A549 (cell line): ENCODE results near the gene LASP1.

ENCODE experiments used
- CHD2 ChIP-seq: fragments of 150-350 bp; IDR thresholded peaks from 2 replicates; pipeline ENCODE4 v1.6.1; 2014; ENCODE audit warnings: low read length; ENCODE audit not compliant: partially characterized antibody
- CHD4 ChIP-seq: fragments of 200-600 bp; sonication (generic); IDR thresholded peaks from 2 replicates; pipeline ENCODE4 v1.6.1; 2016; ENCODE audit warnings: antibody characterized with exemption, mild to moderate bottlenecking, borderline replicate concordance
- CTCF ChIP-seq: fragments of >200 bp; sonication (Bioruptor Twin); formaldehyde crosslinking; IDR thresholded peaks from 3 replicates; pipeline ENCODE4 v1.5.1; 2016
- ESRRA ChIP-seq: fragments of 150-350 bp; IDR thresholded peaks from 2 replicates; pipeline ENCODE4 v1.6.1; 2014; ENCODE audit warnings: mild to moderate bottlenecking, low read length, borderline replicate concordance
- HMGXB4 ChIP-seq: fragments of 250-450 bp; sonication (Bioruptor Pico); IDR thresholded peaks from 2 replicates; pipeline ENCODE4 v1.5.0; 2021; ENCODE audit warnings: mild to moderate bottlenecking, moderate library complexity, borderline replicate concordance
- MAX ChIP-seq: IDR thresholded peaks from 2 replicates; pipeline ENCODE4 v1.6.1; 2012
- NPAS2 ChIP-seq: fragments of 250-450 bp; sonication (Bioruptor Pico); IDR thresholded peaks from 2 replicates; pipeline ENCODE4 v1.8.0; 2022; ENCODE audit warnings: mild to moderate bottlenecking, moderate library complexity, borderline replicate concordance
- POLR2A ChIP-seq: IDR thresholded peaks from 2 replicates; pipeline ENCODE4 v1.6.1; 2012; ENCODE audit warnings: mild to moderate bottlenecking, low read length
- RAD21 ChIP-seq, 2 experiments: fragments of >200 bp in 1 of 2; sonication (Bioruptor Twin) in 1 of 2; formaldehyde crosslinking in 1 of 2; IDR thresholded peaks in 1 of 2; conservative IDR thresholded peaks in 1 of 2; 2 replicates in 1 of 2; 3 replicates in 1 of 2; pipeline ENCODE4 v1.6.1; 2012 to 2018; ENCODE audit warnings: inconsistent platforms in 1 of 2
- REST ChIP-seq: fragments of 200-600 bp; sonication (generic); IDR thresholded peaks from 2 replicates; pipeline ENCODE4 v1.6.1; 2016; ENCODE audit warnings: antibody characterized with exemption, mild to moderate bottlenecking, moderate library complexity
- RFX5 ChIP-seq: fragments of 450-650 bp; IDR thresholded peaks from 2 replicates; pipeline ENCODE4 v1.7.1; 2014; ENCODE audit warnings: antibody characterized with exemption, mild to moderate bottlenecking, moderate library complexity

GRCh38 chr17:38857271-38857670, 12.6 kb upstream of the LASP1 start:
- TF ChIP-seq CTCF, result no peak
- TF ChIP-seq POLR2A, result no peak
- no peak for TF ChIP-seq CHD2
- no peak for TF ChIP-seq REST
- no peak for TF ChIP-seq CHD4
- TF ChIP-seq NPAS2, result no peak
- no peak for TF ChIP-seq HMGXB4 (CRISPR knock-in tag)
- TF ChIP-seq RFX5, result no peak
- no peak for TF ChIP-seq RAD21 (conservative IDR thresholded peaks at IDR 0.05 in 1 of 2, IDR thresholded peaks at IDR 0.05 in 1 of 2)
- TF ChIP-seq MAX, result no peak
- no peak for TF ChIP-seq ESRRA
